HG02623 (cell line): ENCODE data around the gene NDUFB10.
"Not testable (repeated sequence)": the region's sequence is repeated elsewhere in the genome, so short reads cannot be mapped to it uniquely, and the experiment has no call there.

Source experiments
- ATAC-seq: cut with Tn5 transposase; IDR thresholded peaks from one replicate; pipeline ENCODE4 v1.9.1; 2021; ENCODE audit warnings: moderate library complexity; ENCODE audit not compliant: unreplicated experiment

Gene NDUFB10

DNA sequence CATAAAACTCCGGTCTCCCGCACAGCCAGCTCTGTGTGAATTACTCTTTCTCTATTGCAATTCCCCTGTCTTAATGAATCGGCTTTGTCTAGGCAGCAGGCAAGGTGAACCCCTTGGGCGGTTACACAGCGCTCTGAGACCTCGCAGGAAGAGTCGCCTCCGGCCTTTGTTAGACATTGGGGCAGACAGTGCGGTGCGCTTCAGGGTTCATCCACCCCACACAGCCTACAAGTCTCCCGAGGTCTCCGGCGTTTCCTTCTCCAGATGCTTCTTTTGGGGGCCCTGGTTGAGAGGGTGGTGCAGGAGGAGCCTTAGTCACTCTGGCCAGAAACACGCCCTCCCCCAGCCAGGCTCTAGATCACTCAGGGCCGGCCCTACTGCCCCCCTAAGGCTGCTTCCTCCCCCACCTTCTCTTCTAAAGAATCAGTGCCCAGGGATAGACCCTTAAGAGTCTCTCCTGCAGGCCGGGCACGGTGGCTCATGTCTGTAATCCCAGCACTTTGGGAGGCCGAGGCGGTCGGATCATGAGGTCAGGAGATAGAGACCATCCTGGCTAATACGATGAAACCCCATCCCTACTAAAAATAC lies 14.6 kb upstream of the NDUFB10 start:
- ATAC-seq, result no peak

DNA sequence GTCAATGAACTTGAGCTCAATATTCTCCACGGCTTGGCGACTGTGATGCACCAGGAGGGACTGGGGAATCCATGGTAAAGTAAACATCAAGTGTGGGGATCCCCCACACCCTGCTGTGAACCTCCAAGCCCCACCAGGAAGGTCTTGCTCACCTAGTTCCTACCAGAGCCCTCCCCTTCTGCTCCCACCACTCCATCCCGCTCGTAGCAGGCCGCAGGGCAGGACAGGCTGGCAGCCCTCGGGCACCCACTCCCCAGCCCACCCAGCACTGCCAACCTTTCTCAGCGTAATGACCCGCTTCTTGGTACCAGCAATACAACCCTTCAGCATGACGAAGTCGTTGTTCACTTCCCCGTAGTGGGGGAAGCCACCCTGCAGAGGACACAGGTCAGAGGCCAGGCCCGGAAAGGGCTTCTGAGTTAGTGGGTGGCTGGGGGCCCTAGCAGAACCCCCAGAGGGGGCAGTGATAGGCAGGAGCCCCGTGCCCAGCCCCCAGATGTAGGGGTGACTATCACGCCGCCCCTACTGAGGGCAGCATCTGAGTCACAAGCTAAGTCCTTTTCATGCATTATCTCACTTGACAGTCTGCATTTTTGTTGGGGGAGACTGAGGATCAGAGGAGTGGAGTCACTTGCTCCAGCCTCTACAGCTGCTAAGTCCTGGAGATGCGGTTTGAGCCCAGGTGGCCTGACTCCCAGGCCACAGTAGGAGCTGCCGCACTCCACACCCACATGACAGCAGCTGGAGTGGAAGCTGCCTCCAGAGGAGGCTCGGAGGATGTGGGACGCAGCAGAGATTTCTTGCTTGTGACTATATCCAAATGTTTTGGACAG lies 13.6 kb upstream of the NDUFB10 start:
- ATAC-seq, result no peak

DNA sequence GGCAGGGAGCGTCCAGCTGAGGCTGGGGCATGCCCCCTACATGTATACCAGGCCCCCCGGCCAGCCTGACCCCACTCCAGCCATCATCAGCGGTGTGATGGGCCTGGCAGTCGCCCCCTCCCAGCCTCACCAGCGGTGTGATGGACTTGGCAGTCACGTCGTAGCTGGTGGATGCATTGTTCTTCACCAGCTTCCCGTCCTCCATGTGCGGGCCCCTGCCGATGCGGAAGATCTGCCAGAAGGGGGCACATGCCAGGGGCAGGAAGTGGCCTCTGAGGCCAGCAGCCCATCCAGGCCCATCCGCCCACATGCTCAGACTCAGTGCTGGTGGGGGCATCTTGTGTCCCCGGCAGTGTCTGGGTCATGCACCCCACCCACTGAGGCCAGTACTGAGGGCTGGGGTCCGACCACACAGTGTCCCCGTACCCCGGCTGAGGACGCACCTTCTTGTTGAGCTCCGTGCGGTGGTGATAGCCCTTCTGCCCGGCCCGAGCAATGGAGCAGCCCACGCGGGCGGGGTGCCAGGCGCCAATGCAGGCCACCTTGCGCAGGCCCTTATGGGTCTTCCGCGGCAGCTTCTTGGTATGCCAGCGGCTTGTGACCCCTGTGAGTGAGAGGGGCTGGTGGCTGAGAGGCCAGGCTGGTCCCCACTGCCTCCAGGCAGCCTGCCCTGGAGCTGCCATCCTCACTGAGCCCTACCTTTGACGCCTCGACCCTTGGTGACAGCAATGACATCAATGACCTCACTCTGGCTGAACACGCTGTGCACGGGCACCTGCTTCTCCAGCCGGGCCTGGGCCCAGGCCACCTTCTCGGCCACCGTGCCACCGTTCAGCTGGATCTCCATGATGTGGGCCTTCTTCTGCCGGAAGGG lies 12.6 kb upstream of the NDUFB10 start:
- ATAC-seq, result no peak

DNA sequence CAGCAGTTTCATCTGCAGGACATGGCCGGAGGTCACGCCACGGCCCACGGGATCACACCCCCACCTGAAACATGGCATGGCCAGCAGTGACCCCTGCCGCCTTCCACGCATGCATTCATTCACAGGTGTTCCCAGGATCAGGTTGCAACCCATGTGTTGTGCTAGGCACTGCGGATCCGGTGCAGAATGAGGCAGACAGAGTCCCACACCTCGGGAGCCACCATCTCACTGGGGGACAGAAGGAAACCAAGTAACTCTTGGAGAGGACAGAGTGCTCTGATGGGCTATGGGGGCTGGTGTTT lies 12.0 kb upstream of the NDUFB10 start:
- ATAC-seq, result no peak

DNA sequence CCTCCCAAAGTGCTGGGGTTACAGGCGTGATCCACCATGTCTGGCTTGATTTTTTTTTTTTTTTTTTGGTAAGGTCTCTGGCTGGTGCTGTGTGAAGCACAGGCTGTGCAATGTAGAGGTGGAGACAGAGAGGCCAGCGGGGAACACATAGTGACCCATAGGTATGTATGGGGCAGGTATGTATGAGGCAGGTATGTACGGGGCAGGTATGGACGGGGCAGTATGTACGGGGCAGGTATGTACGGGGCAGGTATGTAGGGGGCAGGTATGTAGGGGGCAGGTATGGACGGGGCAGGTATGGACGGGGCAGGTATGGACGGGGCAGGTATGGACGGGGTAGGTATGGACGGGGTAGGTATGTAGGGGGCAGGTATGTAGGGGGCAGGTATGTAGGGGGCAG lies 9.8 kb upstream of the NDUFB10 start:
- no peak for ATAC-seq

DNA sequence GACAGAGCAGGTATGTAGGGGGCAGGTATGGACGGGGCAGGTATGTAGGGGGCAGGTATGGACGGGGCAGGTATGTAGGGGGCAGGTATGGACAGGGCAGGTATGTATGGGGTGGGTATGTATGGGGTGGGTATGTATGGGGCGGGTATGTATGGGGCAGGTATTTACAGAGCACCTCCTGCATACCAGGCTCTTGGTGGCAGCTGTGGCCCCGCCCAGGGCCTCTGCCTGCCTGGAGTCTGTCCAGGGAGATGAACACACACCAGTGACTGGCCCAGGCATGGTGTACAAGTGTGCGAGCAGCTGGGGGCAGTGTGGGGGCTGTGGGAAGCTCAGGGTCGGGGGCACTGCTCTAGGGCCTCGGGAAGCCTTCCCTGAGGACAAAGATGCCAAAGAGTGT lies 9.3 kb upstream of the NDUFB10 start:
- ATAC-seq, result no peak

DNA sequence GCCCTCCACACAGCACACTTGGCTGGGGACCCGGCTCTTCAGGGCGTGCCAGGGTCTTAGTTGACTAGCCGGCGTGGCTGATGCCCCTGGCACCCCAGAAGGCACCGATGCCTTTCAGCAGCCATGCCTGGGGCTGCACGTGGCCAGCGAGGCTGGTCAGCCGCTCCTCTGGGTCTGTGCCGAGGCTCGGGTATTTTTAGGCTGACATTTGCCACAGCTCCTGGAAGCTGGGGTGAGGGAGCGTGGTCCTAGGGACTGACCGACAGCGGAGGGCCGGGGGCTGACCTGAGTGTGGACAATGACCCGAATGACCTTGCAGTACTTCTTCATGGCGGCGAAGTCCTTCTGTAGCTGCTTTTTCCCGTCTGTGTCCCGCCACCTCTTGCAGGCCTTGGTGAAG lies 8.8 kb upstream of the NDUFB10 start:
- ATAC-seq, result no peak

DNA sequence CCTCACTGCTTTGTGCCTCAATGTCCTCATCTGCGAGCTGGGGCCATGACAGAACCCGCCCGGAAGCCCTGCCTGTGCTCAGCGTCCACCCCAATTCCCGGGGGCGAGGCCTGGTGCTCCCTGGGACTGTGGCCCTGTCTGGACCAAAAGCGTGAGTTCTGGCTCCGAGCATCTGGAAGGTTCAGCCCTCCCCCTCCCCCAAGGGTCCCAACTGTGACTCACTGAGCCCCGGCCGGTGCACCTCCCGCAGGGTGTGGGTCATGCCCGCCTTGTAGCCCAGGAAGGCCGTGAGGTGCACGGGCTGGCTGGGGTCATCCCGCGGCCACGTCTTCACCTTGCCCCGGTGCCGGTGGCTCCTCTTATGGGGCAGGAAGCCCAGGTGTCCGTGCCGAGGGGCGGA lies 5.6 kb upstream of the NDUFB10 start:
- no peak for ATAC-seq

DNA sequence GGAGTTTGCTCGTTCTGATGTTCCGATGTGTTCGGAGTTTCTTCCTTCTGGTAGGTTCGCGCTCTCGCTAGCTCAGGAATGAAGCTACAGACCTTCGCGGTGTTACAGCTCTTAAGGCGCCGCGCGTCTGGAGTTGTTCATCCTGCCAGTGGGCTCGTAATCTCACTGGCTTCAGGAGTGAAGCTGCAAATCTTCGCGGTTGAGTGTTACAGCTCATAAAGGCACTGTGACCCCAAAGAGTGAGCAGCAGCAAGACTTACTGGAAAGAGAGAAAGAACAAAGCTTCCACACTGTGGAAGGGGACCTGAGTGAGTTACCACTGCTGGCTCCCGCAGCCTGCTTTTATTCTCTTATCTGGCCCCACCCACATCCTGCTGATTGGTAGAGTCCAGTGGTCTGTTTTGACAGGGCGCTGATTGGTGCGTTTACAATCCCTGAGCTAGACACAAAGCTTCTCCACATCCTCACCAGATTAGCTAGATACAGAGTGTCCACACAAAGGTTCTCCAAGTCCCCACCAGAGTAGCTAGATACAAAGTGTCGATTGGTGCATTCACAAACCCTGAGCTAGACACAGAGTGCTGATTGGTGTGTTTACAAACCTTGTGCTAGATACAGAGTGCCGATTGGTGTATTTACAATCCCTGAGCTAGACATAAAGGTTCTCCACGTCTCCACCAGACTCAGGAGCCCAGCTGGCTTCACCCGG lies 1.8 kb upstream of the NDUFB10 start:
- not testable (repeated sequence) for ATAC-seq

DNA sequence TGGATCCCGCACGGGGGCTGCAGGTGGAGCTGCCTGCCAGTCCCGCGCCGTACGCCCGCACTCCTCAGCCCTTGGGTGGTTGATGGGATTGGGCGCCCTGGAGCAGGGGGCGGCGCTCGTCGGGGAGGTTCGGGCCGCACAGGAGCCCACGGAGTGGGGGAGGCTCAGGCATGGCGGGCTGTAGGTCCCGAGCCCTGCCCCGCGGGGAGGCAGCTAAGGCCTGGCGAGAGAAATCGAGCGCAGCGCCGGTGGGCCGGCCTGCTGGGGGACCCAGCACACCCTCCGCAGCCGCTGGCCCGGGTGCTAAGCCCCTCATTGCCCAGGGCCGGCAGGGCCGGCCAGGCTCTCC lies 1.2 kb upstream of the NDUFB10 start:
- not testable (repeated sequence) for ATAC-seq

DNA sequence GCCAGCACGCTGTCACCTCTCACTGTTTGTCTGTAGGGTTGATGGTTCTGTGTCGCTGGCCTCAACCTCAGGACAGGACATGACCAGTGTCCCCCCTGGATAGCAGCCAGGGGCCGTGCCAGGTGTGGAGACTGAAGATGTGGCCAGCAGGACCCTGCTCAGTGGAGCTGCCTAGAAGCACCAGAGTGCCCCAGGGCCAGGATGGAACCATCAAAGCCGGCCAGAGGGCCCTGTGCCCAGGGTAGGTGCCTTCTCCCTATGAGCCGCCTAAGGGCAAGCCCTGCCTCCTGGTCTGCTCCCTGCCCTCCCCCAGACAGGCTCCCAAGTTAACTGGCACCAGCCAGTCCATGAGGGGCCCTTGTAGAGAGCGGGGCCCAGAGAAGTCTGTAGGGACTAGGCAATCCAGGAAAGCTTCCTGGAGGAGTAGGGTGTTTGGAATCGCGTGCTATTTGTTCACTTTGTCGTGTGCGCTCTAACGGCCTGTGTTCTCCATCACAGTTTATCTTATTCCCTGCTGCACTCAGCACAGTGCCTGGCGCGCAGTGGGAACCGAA lies 546 bp upstream of the NDUFB10 start:
- ATAC-seq, result no peak

DNA sequence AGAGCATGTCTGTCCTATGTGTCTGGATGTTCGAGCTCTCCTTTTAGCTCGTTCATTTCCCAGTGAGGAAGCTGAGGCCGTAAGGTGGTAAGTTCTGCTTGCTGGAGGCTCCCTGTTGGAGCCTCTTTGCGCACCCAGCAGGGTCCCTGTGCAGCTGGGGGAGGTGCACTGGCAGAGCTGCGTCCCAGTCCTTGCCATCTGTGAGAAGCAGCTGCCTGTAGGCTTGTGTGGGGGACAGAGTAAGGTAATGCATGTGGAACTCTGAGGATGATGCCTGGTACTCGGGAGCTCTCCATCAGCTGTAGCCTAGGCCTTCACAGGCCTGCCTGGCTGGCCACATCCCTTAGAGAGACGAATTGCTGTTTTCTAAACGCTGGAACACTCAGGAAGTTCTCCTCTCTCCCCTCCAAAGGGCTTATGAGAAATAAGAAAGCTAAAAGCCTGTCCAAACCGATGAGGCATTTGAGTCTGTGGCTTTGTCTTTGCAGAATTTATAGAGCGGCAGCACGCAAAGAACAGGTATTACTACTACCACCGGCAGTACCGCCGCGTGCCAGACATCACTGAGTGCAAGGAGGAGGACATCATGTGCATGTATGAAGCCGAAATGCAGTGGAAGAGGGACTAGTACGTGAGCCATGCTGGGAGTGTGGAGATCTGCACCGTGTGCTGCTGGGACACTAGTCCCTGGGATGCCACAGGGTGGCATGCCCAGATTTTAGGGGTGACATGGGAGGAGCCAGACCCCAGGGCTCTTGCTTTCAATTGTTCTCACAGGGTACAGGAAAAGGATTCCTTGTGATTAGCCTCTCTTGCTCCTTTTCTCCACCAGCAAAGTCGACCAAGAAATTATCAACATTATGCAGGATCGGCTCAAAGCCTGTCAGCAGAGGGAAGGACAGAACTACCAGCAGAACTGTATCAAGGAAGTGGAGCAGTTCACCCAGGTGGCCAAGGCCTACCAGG lies 1.6 kb downstream of the NDUFB10 start:
- no peak for ATAC-seq

DNA sequence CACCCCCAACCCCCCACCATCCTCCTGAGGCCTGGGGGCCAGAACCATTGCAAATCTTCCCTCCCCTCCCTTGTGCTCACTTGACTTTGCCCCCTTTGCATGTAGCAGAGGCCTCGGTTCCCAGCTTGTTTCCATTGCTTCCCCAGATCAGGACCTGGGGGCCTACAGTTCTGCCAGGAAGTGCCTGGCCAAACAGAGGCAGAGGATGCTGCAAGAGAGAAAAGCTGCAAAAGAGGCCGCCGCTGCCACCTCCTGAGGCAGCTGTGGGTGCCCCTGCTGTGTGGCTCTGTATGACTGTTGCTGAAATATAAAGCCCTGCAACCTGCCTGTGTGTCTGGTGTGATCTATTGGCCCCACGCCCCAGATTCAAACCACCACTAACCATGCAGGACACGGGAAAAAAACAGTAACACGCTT lies 2.3 kb downstream of the NDUFB10 start:
- ATAC-seq, result no peak

DNA sequence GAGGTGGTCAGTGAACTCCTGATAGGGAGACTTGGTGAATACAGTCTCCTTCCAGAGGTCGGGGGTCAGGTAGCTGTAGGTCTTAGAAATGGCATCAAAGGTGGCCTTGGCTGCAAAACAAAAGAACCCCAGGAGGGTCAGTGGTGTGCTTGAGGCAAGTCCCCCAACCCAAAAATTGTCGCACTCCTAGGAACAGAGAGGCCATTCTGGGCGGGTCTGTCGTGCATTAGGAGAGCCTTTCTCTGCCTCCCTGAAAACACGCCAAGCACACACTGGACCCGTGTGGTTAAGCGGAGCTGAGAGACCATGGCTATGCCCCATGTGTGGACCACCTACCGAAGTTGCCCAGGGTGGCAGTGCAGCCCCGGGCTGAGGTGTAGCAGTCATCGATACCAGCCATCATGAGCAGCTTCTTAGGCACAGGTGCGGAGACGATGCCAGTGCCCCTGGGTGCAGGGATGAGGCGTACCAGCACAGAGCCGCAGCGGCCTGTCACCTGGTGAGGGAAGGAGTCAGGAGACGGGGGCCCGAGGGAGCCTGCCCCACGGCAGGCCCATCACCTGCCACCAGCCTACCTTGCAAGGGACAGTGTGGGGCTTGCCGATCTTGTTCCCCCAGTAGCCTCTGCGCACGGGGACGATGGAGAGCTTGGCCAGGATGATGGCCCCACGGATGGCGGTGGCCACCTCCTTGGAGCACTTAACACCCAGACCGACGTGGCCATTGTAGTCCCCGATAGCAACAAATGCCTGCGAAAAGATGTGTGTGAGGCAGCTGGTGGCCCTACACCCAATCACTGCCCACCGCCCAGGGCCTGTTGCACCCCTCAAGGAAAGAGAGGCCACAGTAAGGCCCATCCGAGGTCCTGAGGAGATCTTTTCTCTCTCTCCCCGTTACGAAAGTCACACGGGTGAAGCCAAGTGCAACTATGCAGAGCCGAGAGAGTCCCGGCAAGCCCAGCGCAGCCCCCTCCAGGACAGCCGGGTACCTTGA lies 3.1 kb downstream of the NDUFB10 start:
- ATAC-seq, result not testable (repeated sequence)

DNA sequence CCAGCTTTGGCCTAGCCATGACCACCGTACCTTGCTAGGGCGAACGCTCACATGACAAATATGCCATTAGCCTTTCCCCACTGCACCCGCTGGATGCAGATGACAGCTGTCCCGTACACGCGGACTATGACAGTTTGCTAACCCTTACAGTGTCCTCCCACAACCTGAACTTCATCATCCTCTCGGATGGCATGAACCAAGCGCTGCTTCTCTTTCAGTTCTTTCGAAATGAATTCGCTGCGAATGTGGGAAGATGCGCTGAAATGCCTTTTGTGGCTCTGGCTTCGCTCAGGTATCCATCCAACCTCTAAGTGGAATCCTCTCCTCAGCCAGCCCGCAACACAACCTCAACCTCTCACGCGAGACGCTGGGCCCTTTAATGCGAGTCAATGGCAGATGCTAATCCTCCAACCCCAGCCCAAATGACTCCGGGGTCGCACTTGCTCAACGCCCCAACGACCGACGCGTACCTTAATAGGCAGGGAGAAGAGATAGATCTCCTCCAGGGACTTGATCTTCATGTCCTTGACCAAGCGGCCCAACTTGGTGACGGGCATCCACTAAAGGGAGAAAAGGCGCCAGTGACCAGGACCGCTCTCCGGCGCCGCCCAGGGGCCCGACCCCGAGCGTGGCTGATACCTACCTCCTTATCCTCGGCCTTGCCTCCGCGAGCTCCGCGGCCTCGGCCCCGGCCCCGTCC lies 4.6 kb downstream of the NDUFB10 start:
- ATAC-seq, result peak; percentile 6

DNA sequence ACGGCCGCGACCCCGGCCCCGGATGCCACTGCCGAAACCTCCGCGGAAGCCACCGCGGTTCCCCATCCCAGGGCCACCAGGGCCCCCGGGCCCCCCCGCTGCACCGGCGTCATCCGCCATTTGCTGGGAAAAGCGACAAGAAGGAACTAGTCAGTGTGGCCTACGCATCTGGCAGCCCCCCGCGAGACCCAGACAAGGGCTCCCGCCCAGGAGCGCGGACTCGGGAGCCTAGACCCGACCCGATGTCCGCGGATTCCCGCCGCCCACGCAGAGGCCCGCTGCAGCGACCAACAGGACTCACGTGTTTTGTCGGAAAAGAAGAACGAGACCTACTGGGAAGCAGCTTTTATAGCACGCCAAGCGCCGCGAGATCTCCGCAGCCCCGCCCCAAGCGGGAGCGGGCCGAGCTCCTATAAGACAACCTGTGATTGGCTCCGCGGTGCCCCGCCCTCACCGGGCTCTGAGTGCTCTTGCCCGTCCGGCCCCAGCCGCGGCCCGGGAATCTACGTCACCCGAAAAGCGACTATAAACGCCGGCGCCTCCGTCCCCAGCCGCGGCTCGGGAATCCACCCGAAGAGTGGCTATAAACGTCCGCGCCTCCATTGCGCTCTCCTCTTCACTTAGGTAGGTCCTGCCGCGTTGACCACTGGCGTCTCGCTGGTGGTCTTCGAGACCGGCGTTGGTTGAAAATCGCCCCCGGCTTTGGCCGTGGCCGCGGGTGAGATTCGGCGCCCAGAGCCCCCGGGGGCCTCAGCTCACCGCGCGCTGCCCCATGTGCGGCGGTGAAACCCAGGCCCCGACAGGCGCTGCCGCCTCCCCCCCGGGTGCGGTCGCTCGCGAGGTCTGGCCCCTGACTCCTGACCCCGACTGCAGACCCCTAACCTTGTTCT lies 5.4 kb downstream of the NDUFB10 start, which contains the start of gene RPS2:
Gene RPS2 (minus strand): TSS at position 321 of the 890 bp plus-strand sequence. CDS start 201 bp downstream, at position 120.
- ATAC-seq, result peak; percentile 76
